H7 (cell line): Measurements from ENCODE around the gene TNFRSF18. TPM values are rescaled to one million over a fixed set of nuclear protein-coding genes. Genes with fewer than 3 reads are reported as not detected.

Experiments
- DNase-seq: peaks from one replicate; pipeline ENCODE4 v3.0.0; 2012
- H3K27me3 ChIP-seq: 2 replicates; pipeline ENCODE4 v1.6.0; 2011; ENCODE audit warnings: mild to moderate bottlenecking, low read length; ENCODE audit not compliant: control insufficient read depth, insufficient read depth
- H3K36me3 ChIP-seq: replicated peaks from 2 replicates; pipeline ENCODE4 v1.5.1; 2011; ENCODE audit warnings: low read length; ENCODE audit not compliant: control insufficient read depth, insufficient read depth
- H3K4me3 ChIP-seq: 2 replicates; pipeline ENCODE4 v1.5.1; 2011; ENCODE audit warnings: low read depth, mild to moderate bottlenecking, control low read depth, low read length, moderate library complexity; ENCODE audit not compliant: insufficient read depth
- total RNA-seq: library from RNA; depleted of rRNA; stranded (reverse); fragments of >200 nt; shearing (Covaris generic); gene quantifications from 2 replicates; pipeline ENCODE4 v1.2.3, GENCODE V29; 2014

TNFRSF18 gene
- total RNA-seq, 1 experiment from 2014 or later: not detected

DNA sequence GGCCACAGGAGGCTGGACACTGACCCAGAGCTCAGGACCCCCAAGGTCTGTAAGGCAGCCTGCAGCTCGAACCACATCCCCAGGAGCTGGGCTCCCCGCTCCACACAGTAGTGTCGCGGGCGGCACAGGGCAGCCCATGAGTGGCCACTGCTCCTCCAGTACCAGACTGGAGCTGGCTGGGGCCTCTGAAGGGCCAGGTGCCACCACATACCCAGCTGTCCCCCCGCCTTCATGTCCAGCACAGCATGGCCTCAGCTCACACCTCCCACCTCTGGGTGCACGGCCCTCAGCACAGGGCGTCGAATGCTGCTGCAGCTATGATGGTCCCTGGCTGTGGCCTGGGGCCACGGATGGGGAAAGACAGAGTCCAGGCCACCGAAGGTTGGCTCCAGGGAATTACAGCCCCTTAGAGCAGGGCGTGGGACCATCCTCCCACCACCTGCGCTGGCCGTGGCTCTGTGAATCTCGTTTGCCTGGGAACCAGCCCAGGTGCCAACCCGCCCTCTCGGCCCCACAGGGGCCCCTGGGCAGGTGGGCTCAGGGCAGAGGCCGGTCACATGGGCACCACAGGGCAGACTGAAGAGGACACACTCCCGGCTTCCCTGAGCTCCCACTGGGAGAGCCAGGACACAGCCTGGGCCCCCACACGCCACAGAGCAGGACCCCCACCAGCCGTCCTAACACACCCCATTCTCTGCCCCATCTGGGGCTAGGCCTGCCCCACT, 9.7 kb upstream of the TNFRSF18 start:
- H3K27me3 ChIP-seq: no peaks in the 10 kb centered on the region
- H3K4me3 ChIP-seq: no peak overlapping the region
- H3K36me3 ChIP-seq: no peaks in the 10 kb centered on the region; the same call in none of the 2 replicates
- DNase-seq: no peak

DNA sequence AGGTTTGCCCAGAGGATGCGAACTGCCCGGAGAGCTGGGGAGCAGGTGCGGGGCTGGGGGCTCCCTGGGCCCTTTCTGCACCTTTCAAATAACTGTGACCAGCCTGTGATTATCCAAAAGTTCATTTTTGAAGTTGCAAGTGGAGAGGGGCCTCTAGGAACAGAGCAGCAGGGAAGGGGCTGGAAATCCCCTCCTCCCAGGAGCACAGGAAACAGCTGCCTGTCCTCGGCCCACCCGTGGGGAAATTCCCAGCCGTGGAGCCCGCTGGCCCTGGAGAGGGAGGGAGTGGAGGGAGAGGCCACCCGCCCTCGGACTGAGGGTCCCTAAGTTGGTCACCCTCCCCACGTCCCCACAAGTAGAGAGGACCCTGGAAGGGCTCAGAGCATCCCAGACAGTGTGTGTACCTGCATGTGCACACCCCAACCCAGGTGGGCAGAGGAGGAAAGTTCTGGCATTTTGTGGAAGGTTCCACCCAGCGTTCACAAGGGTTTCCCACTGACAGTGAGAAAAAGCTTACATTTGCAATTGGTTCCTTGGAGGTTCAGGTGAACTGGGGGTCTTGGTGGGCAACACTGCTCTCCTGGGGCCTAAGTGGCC, 8.8 kb upstream of the TNFRSF18 start:
- Histone ChIP-seq H3K36me3 (no peaks in the 10 kb centered on the region; the same call in none of the 2 replicates), H3K4me3 (no peak overlapping the region), H3K27me3 (no peaks in the 10 kb centered on the region)
- DNase-seq: no peak

DNA sequence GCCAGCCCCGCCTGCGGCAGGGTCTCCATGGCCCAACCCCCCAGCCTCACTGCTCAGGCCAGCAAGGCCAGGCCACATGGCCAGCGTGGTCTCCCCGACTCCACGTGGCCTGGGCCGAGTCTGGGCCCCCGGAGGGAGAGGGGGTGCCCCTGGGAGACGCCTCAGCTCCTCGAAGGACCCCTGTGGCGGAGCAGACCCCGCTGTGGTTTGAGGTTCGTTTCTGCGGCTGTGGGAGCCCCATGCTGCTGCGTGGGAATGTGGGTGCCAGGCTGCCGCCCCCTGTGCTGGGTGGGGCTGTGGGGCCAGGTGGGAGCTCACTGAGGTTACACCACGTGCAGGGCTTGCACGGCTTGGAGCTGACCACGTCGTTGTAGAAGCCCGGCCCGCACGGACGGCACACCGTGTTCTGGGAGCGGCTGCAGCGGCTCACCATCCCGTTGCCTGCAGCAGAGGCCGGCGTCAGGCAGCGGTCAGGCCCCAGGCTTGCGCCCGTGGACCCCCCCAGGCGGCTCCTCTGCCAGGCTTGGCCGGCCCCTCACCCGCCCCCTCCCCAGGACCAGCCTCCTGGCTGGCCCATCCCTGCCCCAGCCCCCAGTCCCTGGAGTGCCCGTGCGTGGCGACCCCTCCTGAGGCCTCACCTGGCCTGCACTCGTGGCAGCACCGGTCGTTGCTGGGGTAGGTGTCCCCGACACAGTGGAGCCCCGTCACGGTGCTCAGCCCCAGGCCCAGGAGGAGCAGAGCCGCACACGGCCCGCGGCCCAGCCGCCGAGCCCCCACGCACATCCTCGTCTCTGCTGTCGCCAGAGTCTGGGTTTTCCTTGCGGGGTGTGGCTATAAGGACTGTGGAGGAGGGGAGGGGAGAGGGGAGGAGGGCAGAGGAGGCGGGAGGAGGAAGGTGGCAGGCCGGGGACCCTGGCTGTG, 7.2 kb upstream of the TNFRSF18 start, which contains the start of gene TNFRSF4:
TSS of gene TNFRSF4 (minus strand) at position 809 of the 921 bp plus-strand sequence. CDS start at position 783, 26 bp downstream.
- Histone ChIP-seq H3K27me3 (no peaks in the 10 kb centered on the region), H3K4me3 (no peak within 1 kb of the TSS), H3K36me3 (no peaks in the 10 kb centered on the region; the same call in none of the 2 replicates)
- DNase-seq: peak; percentile 95

DNA sequence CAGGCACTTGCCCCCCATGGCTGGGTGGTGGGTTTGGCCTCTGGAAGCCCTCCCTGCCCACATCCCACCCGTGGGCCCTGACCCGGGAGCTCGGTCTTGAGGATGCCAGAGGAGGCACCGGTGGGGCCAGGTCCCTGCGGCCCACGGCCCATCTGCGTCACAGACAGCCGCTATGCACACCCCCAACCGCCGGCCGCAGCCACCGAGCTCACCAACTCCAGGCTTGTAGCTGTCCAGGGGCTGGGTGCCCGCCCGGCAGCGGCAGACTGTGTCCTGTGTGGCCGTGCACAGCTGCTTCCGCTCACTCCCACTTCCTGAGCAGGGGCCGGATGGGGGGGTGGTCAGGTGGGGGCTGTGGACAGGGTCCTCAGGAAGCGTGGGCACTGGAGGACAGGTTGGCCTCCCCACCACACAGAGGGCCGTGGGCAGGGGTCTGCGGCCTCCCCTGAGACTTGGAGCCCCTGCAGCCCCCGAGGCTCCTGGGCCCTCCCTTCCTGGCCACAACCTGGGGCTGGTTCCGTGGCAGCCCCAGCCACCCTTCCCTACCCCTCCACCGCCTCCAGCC, 6.5 kb upstream of the TNFRSF18 start:
- no peaks in the 10 kb centered on the region for H3K27me3 ChIP-seq
- peak; percentile 71 for DNase-seq

DNA sequence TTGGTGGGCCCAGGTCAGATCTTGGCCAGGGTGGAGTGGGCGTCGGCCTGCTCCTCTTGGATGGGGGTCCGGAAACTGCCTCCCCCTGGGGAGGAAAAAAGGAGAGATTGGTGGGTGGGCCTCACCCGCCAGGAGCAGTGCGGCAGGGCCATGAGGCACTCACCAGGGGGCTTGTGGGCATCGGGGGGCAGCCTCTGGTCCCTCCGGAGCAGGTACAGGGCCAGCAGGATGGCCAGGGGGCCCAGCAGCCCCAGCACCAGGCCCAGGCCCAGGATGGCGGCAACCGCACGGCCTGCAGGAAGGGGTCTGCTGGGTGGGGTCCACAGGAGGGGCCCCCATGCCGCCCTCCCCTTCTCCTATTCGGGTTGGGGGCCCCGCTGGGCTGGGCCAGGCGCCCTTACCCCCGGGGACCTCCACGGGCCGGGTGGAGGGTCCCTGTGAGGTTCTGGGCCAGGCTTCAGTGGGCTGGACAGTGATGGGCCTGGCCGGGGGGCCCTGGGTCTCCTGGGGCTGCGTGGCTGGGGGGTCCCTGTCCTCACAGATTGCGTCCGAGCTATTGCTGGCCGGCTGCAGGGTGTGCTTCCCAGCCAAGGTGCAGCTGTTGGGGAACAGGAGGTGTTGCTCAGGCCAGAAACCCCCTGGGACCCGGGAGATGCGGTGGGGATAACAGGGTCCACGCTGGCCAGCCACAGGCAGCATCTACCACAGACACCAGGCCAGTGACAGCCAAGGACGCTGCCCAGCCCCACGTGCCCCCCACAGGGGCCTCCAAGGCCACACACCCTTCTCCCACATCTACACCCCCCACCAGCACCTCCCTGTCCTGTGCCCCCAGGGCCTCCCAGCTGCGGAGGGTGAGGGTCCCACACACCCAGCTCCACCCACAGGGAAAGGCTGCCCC, 5.4 kb upstream of the TNFRSF18 start:
- H3K27me3 ChIP-seq: peaks cover under 1% of the 10 kb centered on the region; the same call in 1 of the 2 replicates
- no peaks in the 10 kb centered on the region for H3K36me3 ChIP-seq
- DNase-seq: peak; percentile 70
- no peak overlapping the region for H3K4me3 ChIP-seq

More for the DNA sequence above, 6.5 kb upstream of the TNFRSF18 start:
- Histone ChIP-seq H3K4me3 (no peak overlapping the region), H3K36me3 (no peaks in the 10 kb centered on the region; the same call in none of the 2 replicates)

DNA sequence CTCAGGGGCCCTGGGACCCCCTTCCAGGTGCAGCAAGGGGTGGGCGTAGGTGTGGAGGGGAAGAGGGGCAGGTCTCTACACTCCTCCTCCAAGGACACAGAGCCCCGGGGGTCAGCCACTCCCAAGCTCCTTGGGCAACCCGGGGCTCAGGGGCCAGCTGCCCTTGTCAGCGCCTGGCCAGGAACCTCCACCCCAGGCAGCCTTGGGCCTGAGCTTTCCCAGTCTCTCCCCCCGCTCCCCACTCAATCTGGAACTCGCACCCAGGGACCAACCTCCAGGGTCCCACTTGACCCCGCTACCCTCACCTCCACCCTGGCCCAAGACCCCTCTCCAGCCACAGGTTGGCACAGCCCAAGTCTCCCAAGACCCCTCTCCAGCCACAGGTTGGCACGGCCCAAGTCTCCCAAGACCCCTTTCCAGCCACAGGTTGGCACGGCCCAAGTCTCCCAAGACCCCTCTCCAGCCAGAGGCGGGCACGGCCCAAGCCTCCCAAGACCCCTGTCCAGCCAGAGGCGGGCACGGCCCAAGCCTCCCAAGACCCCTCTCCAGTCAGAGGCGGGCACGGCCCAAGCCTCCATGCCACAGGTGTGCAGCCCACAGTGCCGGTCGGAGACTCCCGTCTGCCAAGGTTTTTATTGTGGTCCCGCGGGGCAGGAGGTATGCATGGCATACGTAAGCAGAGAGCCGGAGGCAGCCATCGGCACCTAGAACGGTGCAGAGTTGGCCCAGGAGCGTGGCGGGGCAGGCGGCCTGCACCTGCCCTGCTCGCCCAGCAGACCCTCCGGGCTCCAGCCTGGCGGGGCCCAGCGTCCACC, 4.5 kb upstream of the TNFRSF18 start:
- no peak overlapping the region for H3K4me3 ChIP-seq
- no peaks in the 10 kb centered on the region for H3K36me3 ChIP-seq
- H3K27me3 ChIP-seq: peaks cover 3% of the 10 kb centered on the region; the same call in 1 of the 2 replicates
- DNase-seq: peak; percentile 71

DNA sequence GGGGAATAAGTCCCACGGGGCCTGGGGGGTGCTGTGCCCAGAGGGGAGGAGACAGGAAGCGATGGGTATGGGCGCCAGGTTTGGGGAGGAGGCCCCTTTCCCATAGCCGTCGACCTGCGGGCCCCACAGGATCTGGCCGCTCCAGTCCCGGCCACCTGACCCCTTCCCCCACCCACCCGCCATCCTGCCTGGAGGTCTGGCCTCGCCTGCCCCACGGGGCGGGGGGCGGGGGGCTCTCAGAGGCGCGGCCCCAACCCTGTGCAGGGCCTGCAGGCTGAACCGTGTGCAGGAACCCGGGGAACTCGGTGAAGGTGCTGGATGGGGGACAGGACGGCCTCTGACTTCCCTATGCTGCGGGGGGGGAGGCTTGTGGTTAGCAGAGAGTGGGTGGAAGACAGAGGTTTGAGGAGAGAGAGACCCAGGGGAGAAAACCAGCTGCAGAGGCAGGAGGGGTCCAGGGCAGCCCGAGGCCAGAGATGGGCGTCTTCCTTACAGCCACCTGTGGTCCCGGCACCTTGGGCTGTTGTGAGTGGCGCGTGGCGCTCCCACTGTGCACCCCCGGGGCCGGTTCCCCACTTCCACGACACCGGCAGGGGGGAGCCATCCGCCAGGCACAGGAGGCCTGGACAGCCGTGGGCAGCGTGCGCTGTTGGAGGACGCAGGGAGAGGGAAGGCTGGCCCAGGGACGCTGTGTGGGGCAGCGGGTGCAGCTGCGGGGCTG, 2.5 kb upstream of the TNFRSF18 start:
- Histone ChIP-seq H3K36me3 (no peaks in the 10 kb centered on the region), H3K27me3 (peaks cover 3% of the 10 kb centered on the region; the same call in 1 of the 2 replicates), H3K4me3 (no peak overlapping the region)
- DNase-seq: peak; percentile 78

DNA sequence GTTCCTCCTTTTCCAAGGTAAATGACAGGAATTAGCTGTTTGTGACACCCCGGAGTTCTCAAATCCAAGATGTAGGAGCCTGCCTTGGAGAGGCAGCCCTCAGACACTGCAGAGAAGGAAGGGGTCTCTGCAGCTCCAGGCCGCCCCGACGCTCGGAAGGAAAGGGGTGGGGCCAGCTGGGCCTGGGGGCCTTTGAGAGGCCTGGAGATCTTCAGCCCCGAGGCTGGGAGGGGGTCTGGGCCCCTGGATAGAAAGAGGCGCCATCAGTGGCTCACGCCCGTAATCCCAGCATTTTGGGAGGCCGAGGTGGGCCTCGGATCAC, 1.1 kb upstream of the TNFRSF18 start:
- Histone ChIP-seq H3K4me3 (no peak overlapping the region), H3K36me3 (no peaks in the 10 kb centered on the region), H3K27me3 (peaks cover 3% of the 10 kb centered on the region; the same call in 1 of the 2 replicates)
- DNase-seq: peak; percentile 68

DNA sequence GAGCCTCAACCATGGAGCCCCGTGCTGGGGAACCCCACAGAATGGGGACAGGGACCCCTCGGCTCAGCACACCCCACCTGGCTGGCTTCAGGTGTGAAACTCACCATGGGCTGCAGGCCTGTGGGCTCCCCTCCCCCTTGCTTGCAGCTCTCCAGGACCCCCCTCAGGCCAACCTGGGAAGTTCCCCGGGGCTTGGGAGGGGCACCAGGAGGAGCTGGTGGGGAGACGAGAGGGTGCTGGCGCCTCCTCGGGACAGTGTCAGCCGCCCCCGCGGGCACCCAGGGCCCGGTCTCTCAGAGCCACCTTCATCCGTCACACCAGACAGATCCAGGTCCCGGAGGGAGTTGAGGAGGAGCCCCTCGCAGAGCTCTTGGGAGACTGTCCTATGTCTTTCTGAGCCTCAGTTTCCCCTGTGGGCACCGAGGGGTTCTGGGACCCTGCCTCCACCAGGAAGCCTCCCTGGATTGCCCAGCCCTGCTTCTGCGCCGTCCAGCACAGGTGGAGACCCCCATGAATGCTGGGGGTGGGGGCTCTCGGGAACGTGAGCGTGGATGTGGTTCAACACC, 657 bp upstream of the TNFRSF18 start:
- DNase-seq: peak; percentile 83

DNA sequence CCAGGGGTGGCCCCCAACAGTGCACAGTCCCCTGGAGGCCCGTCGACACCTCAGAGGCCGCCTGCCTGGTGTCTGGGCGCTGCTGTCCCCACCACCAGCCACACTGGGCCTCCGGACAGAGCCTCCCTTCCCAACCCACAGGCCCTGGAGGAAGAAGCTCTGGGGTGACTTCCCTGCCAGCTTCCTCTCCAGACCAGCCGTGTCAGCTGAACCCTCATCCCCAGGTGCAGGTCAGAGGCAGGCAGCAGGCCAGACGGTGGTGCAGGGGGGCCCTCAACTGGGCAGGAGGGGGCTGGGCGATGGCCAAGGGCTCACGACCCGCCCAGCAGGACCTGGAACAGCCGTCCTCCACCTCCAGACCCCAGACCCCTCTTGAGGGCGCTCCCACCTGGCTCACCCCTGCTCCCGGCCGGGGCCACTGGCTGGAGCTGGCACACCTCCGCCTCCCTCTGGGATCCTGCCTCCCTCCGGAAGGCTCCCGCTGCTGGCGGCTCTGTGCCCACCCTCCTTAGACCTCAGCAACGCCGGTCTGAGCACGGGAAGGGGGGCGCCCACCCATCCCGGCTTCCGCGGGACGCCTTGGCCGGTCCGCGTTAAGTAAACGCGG, 520 bp downstream of the TNFRSF18 start:
- Histone ChIP-seq H3K4me3 (no peak overlapping the region; the same call in 1 of the 2 replicates), H3K27me3 (peaks cover 5% of the 10 kb centered on the region), H3K36me3 (no peaks in the 10 kb centered on the region)
- DNase-seq: peak; percentile 86

More for the DNA sequence above, 657 bp upstream of the TNFRSF18 start:
- Histone ChIP-seq H3K36me3 (no peaks in the 10 kb centered on the region), H3K27me3 (peaks cover 3% of the 10 kb centered on the region; the same call in 1 of the 2 replicates), H3K4me3 (no peak overlapping the region)

DNA sequence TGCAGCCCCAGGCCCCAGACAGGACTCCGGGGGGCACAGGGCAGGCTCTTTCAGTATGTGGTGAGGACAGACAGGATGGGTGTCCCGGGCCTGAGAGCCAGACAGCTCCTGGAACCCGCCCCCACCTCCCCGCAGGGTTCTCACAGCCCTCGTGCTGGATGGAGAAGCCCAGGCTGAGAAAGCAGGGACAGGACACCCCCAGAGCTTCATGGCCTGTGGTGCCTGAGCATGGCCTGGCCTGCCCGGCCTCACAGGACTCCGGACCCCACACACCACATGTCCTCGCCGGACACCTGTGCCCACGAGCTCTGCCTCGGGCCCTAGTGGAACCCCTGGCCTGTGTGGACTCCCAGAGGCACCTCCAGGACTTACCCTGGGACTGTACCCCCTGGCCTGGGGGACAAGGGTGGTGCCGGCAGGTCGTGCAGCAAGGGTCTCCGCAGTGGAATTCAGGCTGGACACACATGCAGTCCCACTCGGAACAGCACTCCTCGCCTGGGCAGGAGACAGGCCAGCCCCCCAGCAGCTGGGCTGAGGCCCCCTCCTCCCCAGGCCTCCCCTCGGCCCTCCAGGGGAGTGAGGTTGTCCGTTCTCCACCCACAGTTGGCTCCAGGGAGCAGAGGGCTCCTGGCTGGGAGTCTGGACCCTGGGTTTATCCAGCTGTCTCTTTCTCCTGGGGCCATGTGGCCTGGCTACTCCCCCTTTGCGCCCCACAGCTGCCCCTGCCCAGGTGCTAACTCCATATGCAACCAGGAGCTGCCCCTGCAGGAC, 1.2 kb downstream of the TNFRSF18 start:
- Histone ChIP-seq H3K4me3 (no peak overlapping the region), H3K27me3 (peaks cover 5% of the 10 kb centered on the region), H3K36me3 (no peaks in the 10 kb centered on the region)
- peak; percentile 69 for DNase-seq
